Neural progenitor cell (in vitro differentiated cells): Measurements from ENCODE around the gene P3H3. TPM values are rescaled to one million over a fixed set of nuclear protein-coding genes. Genes with fewer than 3 reads are reported as not detected.

Experiments
- DNase-seq: peaks from one replicate; pipeline ENCODE4 v3.0.0-alpha.2; 2016; ENCODE audit warnings: low spot score
- H2AFZ ChIP-seq: fragments of 200-600 bp; sonication (generic); replicated peaks from 2 replicates; pipeline ENCODE4 v1.6.1; 2016; ENCODE audit warnings: antibody characterized with exemption
- H3F3A ChIP-seq: fragments of 200-600 bp; sonication (generic); 2 replicates; pipeline ENCODE4 v1.6.1; 2016; ENCODE audit warnings: antibody characterized with exemption, low read depth
- H3K27ac ChIP-seq: fragments of 200-600 bp; sonication (generic); 2 replicates; pipeline ENCODE4 v1.5.1; 2016; ENCODE audit warnings: mild to moderate bottlenecking
- H3K27me3 ChIP-seq: fragments of 200-600 bp; sonication (generic); 2 replicates; pipeline ENCODE4 v1.6.1; 2016; ENCODE audit warnings: mild to moderate bottlenecking, moderate library complexity
- H3K36me3 ChIP-seq: fragments of 200-600 bp; sonication (generic); 2 replicates; pipeline ENCODE4 v1.5.1; 2016
- H3K4me1 ChIP-seq: fragments of 200-600 bp; sonication (generic); 2 replicates; pipeline ENCODE4 v1.6.1; 2016; ENCODE audit warnings: mixed run types
- H3K4me2 ChIP-seq: fragments of 200-600 bp; sonication (generic); 2 replicates; pipeline ENCODE4 v1.6.1; 2016
- H3K4me3 ChIP-seq: fragments of 200-600 bp; sonication (generic); 2 replicates; pipeline ENCODE4 v1.5.1; 2016
- H3K79me2 ChIP-seq: fragments of 200-600 bp; sonication (generic); 2 replicates; pipeline ENCODE4 v1.6.1; 2016; ENCODE audit warnings: low read depth
- H3K9ac ChIP-seq: fragments of 200-600 bp; sonication (generic); 2 replicates; pipeline ENCODE4 v1.6.1; 2016
- H3K9me3 ChIP-seq: fragments of 200-600 bp; sonication (generic); 2 replicates; pipeline ENCODE4 v1.5.1; 2016; ENCODE audit warnings: low read depth
- H4K20me1 ChIP-seq: fragments of 200-600 bp; sonication (generic); 2 replicates; pipeline ENCODE4 v1.6.1; 2016; ENCODE audit warnings: low read depth
- H3K27ac Mint-ChIP-seq: 3 replicates; pipeline ENCODE4 v1.8.0; 2021; ENCODE audit warnings: mixed read lengths
- H3K27me3 Mint-ChIP-seq: 2 replicates; pipeline ENCODE4 v1.8.0; 2022; ENCODE audit warnings: low read depth, mild to moderate bottlenecking, inconsistent platforms, moderate library complexity, mixed read lengths; ENCODE audit not compliant: insufficient read depth
- H3K36me3 Mint-ChIP-seq: 3 replicates; pipeline ENCODE4 v1.8.0; 2021; ENCODE audit warnings: mixed read lengths
- H3K4me1 Mint-ChIP-seq: 3 replicates; pipeline ENCODE4 v1.8.0; 2021; ENCODE audit warnings: mixed read lengths
- H3K4me3 Mint-ChIP-seq: 3 replicates; pipeline ENCODE4 v1.8.0; 2021; ENCODE audit warnings: mild to moderate bottlenecking, moderate library complexity, mixed read lengths
- H3K9me3 Mint-ChIP-seq: 3 replicates; pipeline ENCODE4 v1.8.0; 2020; ENCODE audit warnings: mixed read lengths
- CTCF ChIP-seq: fragments of 200-600 bp; sonication (generic); IDR thresholded peaks from 2 replicates; pipeline ENCODE4 v1.5.1; 2017; ENCODE audit warnings: antibody characterized with exemption, mild to moderate bottlenecking
- EZH2 ChIP-seq: fragments of 200-600 bp; sonication (generic); IDR thresholded peaks from 2 replicates; pipeline ENCODE4 v1.6.1; 2017; ENCODE audit warnings: antibody characterized with exemption, mild to moderate bottlenecking, moderate library complexity
- EZH2phosphoT487 ChIP-seq: fragments of 200-600 bp; sonication (generic); IDR thresholded peaks from 2 replicates; pipeline ENCODE4 v1.6.1; 2017; ENCODE audit warnings: antibody characterized with exemption
- total RNA-seq: library from RNA; depleted of rRNA; stranded (reverse); fragments of >200 nt; gene quantifications from 2 replicates; pipeline ENCODE4 v1.2.3, GENCODE V29; 2015; ENCODE audit warnings: low replicate concordance

Gene P3H3
- total RNA-seq, 1 donor from 2014 or later = 14.1 TPM

DNA sequence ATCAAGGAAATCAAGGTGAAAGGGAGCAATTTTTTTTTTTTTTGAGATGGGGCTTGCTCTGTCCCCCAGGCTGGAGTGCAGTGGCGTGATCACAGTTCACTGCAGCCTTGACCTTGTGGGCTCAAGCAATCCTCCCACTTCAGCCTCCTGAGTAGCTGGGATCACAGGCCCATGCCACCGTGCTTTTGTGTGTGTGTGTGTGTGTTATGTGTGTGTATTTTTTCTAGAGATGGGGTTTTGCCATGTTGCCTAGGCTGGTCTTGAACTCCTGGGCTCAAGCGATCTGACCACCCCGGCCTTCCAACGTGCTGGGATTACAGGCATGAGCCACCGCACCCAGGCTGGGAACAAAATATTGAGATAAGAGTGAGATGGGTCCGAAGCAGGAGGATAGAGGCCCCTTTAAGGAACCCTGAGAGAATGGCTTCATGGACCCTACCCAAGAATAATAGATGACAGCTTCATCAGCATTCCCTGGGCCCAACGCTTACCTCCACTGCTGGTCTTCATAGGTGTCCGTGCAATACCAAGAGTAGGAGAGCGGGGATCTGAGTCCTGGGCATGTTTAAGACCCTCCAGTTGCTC, 21.9 kb downstream of the P3H3 start:
- H3K27ac Mint-ChIP-seq = peak overlapping the region; percentile 68
- no peak overlapping the region for H3K27ac ChIP-seq

GRCh38 chr12:6850796-6851152, 22.6 kb downstream of the P3H3 start:
- Mint-ChIP-seq H3K9me3 (no peaks in the 10 kb centered on the region), H3K4me1 (peaks cover 47% of the 10 kb centered on the region), H3K27ac (peak overlapping the region; percentile 97), H3K36me3 (peaks cover 33% of the 10 kb centered on the region), H3K4me3 (peak overlapping the region; percentile 93), H3K27me3 (peaks cover 5% of the 10 kb centered on the region)
- Histone ChIP-seq H3K4me2 (peak overlapping the region; percentile 88), H3K9me3 (no peaks in the 10 kb centered on the region), H3K4me3 (peak overlapping the region; percentile 73), H3K36me3 (no peaks in the 10 kb centered on the region), H4K20me1 (peaks cover 32% of the 10 kb centered on the region), H3F3A (peaks cover 47% of the 10 kb centered on the region), H3K27ac (no peak overlapping the region), H2AFZ (no peak overlapping the region), H3K4me1 (peaks cover 19% of the 10 kb centered on the region), H3K27me3 (no peaks in the 10 kb centered on the region), H3K79me2 (peaks cover 54% of the 10 kb centered on the region), H3K9ac (peak overlapping the region; percentile 16)
- DNase-seq = no peak
- TF ChIP-seq CTCF (no peak), EZH2 (no peak), EZH2phosphoT487 (no peak)

More for the DNA sequence above, 21.9 kb downstream of the P3H3 start:
- Mint-ChIP-seq H3K9me3 (no peaks in the 10 kb centered on the region), H3K4me3 (peak overlapping the region; percentile 93), H3K27me3 (peaks cover 5% of the 10 kb centered on the region), H3K4me1 (peaks cover 47% of the 10 kb centered on the region), H3K36me3 (peaks cover 34% of the 10 kb centered on the region)
- H3K4me2 ChIP-seq = peak overlapping the region; percentile 88
- H3K9ac ChIP-seq = peak overlapping the region; percentile 16
- H2AFZ ChIP-seq = no peak overlapping the region
- no peak for DNase-seq
- peaks cover 32% of the 10 kb centered on the region for H4K20me1 ChIP-seq
- H3K9me3 ChIP-seq = no peaks in the 10 kb centered on the region
- peaks cover 47% of the 10 kb centered on the region for H3F3A ChIP-seq
- H3K27me3 ChIP-seq = no peaks in the 10 kb centered on the region
- peak overlapping the region; percentile 73 for H3K4me3 ChIP-seq
- no peaks in the 10 kb centered on the region for H3K36me3 ChIP-seq
- no peak for TF ChIP-seq EZH2phosphoT487
- no peak for TF ChIP-seq CTCF
- TF ChIP-seq EZH2 = no peak
- H3K4me1 ChIP-seq = peaks cover 19% of the 10 kb centered on the region
- H3K79me2 ChIP-seq = peaks cover 49% of the 10 kb centered on the region

- Histone ChIP-seq H3F3A (peaks cover 42% of the 10 kb centered on the region), H3K79me2 (peaks cover 54% of the 10 kb centered on the region), H3K4me3 (peak within 1 kb of the TSS; percentile 73), H3K36me3 (no peaks in the 10 kb centered on the region), H4K20me1 (peaks cover 32% of the 10 kb centered on the region), H3K9me3 (no peaks in the 10 kb centered on the region), H3K9ac (peak within 1 kb of the TSS; percentile 16), H2AFZ (peak within 1 kb of the TSS; percentile 90), H3K4me1 (peaks cover 19% of the 10 kb centered on the region), H3K4me2 (peak within 1 kb of the TSS; percentile 88), H3K27ac (peak within 1 kb of the TSS; percentile 26), H3K27me3 (no peaks in the 10 kb centered on the region)
- peaks cover 32% of the 10 kb centered on the region for H3K36me3 Mint-ChIP-seq
- no peaks in the 10 kb centered on the region for H3K9me3 Mint-ChIP-seq
- peaks cover 5% of the 10 kb centered on the region for H3K27me3 Mint-ChIP-seq
- TF ChIP-seq EZH2 (no peak), EZH2phosphoT487 (no peak), CTCF (no peak)
- H3K27ac Mint-ChIP-seq = peak within 1 kb of the TSS; percentile 97
- H3K4me3 Mint-ChIP-seq = peak within 1 kb of the TSS; percentile 93
- DNase-seq = peak; percentile 99
- peaks cover 46% of the 10 kb centered on the region for H3K4me1 Mint-ChIP-seq
These were observed 23.1 kb downstream of the P3H3 start, which contains the start of gene CDCA3 for GRCh38 chr12:6851153-6851920. CDCA3 (minus strand) TSS chr12:6851286; CDS start chr12:6850952, 334 bp downstream.
